Right renal cortex interstitium (tissue), 3 donors: ENCODE measurements around the gene DDAH2. TPM values are rescaled to one million over a fixed set of nuclear protein-coding genes. Genes with fewer than 3 reads are reported as not detected.
"Not testable (repeated sequence)": the region's sequence is repeated elsewhere in the genome, so short reads cannot be mapped to it uniquely, and the experiment has no call there.

Source experiments
- DNase-seq, 3 donors: peaks; one replicate each; pipeline ENCODE4 v3.0.0-alpha.2; 2013; ENCODE audit warnings: low read depth in 3 of 3, low spot score in 2 of 3
- polyA plus RNA-seq, 3 donors: library from polyadenylated mRNA; unstranded; fragments of 120-200 nt; gene quantifications; one replicate each; pipeline ENCODE4 v1.2.1, GENCODE V29; 2013; ENCODE audit not compliant: insufficient read length in 3 of 3

Gene DDAH2
- polyA plus RNA-seq, 3 donors, result 157 to 166 (median 162) TPM

- no peak for DNase-seq
These were observed 13.8 kb downstream of the DDAH2 start, which contains the start of gene LY6G6D for GRCh38 chr6:31715022-31715958. TSS of gene LY6G6D (plus strand) at chr6:31715348. CDS start at chr6:31715356, 8 bp downstream.

DNA sequence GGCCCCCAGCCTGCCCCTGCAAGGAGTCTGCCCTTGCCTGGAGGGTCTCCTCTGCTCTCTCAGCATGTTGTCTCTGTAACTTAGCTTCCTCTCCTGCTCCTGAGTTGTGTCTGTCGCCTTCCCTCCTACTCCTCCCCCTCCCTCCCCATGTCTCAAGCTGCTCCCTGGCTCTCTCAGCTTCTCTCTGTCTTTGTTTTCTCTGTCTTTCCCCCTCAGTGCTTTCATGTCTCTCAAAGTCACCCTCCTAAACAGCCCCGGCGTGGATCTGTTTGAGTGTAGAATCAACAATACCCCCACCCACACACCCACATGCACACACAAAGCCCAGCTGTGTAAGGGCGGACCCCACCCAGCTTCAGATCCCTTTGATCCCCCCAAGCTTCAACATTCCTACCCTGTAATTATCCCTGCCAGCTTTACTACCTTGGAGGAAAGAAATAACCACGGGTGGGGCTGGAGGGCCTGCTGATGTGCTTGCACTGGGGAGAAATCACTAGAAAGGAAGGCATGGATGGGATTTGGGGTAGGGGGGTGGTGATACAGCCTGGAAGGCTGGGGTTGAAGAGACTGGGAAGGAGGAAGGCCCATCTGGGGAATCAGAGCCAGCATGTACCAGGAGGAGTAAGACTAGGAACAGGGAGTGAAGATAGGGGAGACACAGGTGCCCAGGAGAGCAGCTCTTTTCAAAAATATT lies 15.0 kb downstream of the DDAH2 start:
- DNase-seq, result peak in 1 of 3 donors; percentile 32

DNA sequence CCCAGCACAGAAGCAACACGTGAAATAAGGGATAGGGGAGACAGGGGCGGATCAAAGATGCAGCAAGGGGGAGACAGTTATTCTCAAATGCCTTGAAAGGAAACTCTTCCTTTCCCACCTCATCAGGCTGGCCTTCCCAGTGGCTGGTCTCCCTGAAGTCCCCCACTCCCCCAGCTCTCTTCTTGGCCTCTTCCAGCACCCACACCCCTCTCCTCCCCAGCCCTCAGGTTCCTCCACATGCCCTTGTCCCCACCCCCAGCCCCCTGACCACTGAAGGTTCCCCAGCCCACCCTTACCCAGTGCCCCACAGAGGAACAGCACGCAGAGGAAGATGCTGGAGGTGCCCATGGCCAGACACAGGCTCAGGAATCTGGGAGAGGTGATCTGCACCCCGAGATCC lies 15.6 kb downstream of the DDAH2 start:
- no peak for DNase-seq

- DNase-seq, result no peak
These were observed 16.8 kb downstream of the DDAH2 start for GRCh38 chr6:31712296-31712695.

DNA sequence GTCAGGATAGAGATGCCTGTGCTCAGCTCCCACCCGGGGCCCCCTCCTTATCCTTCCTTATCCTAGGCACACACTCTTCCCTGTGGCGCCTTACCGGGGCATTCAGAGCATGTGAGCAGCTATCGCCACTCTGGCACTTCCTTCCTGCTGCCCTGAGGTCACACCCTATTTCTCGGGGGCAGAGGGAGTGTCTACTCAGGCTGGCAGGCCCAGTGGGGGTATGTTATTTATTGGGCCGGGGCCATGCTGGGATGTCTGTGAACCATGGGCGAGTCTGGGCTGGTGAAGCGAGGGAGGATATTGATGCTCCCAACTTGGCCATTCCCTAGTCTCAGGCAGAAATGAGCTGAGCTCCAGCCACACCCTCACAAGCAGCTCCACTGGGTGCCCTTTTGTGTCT lies 17.9 kb downstream of the DDAH2 start:
- no peak for DNase-seq

- DNase-seq, result no peak
These were observed 18.4 kb downstream of the DDAH2 start for GRCh38 chr6:31710523-31711219.

- not testable (repeated sequence) for DNase-seq
These were observed 19.9 kb downstream of the DDAH2 start for GRCh38 chr6:31709157-31709556.

DNA sequence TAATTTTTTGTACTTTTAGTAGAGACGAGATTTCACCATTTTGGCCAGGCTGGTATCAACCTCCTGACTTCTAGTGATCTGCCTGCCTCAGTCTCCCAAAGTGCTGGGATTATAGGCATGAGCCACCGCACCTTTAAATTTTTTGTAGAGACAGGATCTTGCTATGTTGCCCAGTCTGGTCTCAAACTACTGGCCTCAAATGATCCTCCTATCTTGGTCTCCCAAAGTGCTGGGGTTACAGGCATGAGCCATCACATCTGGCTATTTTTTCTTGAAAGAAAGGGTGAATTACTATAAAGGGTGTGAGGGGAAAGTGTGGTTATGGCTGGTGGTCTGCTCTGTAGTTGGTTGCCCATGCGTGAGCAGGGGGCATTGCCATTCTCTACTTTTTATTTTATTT lies 20.9 kb downstream of the DDAH2 start:
- no peak for DNase-seq

DNA sequence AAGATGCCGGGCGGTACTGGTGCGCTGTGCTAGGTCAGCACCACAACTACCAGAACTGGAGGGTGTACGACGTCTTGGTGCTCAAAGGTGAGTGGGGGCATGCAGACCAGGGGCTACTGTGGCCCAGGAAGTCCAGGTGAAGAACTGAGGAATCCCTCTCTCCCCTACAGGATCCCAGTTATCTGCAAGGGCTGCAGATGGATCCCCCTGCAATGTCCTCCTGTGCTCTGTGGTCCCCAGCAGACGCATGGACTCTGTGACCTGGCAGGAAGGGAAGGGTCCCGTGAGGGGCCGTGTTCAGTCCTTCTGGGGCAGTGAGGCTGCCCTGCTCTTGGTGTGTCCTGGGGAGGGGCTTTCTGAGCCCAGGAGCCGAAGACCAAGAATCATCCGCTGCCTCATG lies 21.4 kb downstream of the DDAH2 start:
- no peak for DNase-seq

DNA sequence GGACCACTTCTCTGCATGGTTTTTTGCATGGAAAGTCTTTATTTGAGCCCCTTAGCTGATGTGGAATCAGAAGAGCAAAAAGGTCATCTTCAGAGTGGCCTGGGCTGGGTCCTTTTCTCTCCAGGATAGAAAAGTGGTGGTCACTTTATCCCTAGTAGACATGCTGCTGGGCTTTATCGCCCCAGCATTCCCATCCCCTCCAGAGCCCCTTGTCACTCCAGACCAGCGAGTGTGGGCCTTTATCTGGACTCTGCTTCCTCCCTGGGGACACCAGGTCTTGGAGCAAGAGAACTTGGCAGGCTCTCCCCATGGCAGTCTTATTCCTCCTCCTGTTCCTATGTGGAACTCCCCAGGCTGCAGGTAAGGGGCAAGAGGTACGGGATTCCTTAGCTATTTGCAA lies 22.5 kb downstream of the DDAH2 start, which contains the start of gene LY6G6F:
Gene LY6G6F, plus strand, starts transcription at position 268 of the 400 bp plus-strand sequence. Its CDS starts 41 bp downstream, at position 309.
- no peak for DNase-seq

DNA sequence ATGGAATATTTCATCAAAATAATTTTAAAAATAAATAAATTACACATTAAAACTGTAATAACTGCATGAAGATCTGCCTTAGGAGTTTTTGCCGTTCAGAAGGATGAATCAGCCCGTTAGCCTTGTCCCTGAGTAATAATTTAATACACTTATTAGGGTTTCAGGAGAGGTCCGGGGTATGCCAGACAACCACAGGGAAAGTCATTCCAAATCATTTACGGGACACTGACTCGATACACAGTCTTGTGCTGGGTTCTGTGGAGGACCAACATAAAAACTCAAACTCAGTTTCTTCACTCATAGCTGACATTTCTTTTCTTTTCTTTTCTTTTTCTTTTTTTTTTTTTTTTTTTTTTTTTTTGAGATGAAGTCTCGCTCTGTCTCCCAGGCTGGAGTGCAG lies 23.2 kb downstream of the DDAH2 start:
- no peak for DNase-seq

DNA sequence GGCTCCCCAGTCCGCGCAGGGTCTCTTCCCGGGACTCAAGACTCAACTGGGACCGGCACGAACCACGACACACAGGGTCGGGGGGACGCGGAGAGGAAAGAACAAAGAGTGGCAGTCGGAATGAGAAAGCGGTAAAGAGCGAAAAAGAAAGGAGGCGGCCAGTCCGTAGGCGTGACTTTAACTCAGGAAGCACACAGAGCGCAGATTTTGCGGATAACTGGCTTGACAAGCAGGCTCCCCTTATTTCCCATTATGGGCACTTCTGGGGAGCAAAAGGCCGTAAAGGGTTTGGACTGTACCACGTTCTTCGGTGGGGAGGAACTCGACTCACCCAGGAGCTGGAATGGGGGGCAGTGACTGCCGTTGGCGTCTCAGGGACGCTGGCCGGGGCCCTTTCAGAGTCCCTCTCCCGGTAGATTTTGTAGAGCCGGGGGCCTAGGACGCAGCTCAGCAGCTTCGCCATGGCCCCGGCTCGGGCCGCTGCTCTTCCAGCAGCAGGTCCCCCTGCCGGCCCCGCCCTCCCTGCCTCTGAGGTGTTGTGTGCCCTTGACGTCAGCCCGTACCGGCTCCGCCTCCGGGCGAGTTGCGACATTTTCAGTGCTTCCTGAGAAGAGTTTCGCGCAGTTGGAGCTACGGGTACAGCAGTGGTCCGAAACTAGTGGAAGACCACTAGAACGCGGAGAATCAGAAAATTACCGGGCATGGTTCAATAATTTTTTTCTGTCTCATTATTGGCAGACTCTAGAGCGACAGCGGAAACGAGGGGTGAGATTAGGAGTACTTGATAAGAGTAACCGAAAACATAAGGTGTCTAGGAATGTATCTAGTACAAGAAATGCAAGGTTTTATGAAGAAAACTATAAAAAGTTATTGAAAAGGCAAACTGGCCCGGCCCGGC lies 26.0 kb downstream of the DDAH2 start, which contains the start of gene ABHD16A:
Gene ABHD16A, minus strand, starts transcription at position 506 of the 898 bp plus-strand sequence. Its CDS starts 43 bp downstream, at position 463.
- peak; percentile 94 to 98 (median 97) for DNase-seq

- no peak for DNase-seq
These were observed 26.7 kb downstream of the DDAH2 start for GRCh38 chr6:31702405-31702818.

- no peak for DNase-seq
These were observed 27.3 kb downstream of the DDAH2 start for GRCh38 chr6:31701666-31702404.

DNA sequence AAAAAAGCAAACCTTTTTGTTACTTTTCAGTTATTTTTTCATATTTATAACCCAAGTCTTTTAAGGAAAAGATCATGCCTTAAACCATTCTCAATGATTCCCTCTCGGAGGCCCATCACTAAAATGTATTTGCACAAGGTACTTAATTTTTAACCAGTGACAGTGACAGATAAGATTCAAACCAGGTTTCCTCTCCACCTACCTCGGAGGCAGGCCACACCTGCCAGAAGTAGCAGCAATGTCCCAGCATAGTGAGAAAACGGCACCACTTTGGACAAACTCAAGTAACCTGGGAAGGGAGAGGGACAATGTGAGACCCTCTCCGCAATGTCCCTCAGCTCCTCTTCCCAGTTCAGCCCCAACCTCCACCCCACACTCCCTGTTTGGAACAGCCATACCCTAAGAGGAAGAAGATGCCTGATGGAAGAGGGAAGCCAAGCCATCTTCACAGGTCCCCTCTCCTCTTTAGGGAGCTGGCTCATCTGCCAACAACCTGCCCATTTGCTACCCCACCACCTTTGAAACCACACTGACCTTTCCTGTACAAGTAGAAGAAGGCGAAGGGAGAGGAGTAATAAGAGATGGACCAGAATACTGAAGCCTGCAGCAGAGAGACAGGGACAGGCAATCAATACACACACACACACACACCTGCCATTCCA lies 28.2 kb downstream of the DDAH2 start:
- no peak for DNase-seq

DNA sequence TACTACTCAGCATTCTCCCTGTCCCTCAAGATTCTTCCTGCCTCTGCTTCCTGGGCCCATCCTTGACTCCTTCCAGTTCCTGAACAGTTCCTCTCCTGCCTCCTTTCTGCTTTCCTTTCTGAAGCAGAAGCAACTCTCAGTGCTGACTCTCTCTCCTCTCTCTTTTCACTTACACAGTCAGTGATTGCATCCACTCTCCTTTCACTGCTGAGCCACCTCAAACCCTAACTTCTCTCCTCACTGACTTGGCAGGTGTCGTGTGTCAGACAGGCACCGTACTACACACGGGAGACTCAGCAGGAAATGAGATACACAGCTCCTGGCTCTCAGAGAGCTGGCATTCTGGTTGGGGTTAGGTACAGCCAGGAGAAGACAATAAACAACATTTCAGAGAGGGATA lies 31.5 kb downstream of the DDAH2 start:
- DNase-seq, result no peak

GRCh38 chr6:31693535-31693934 lies 35.6 kb downstream of the DDAH2 start:
- no peak for DNase-seq

DNA sequence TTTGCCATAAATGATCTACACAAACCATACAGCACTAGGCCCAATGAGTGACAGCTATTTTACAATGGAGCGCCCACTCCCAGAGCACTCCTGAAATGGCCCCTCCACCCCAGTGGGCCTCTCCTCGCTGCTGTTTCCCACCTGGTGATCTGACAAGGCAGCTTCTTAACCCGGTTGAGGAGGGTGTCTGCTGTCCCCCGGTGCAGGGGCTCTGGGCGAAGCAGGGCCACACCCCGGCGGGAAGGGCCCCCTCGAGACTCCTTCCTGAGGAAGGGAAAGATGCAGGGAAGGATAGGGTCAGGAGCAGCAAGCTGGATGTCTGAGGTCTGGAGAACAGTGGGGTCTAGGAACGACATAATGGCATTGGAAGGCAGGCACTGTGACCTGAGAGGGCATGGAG lies 36.2 kb downstream of the DDAH2 start:
- no peak for DNase-seq

DNA sequence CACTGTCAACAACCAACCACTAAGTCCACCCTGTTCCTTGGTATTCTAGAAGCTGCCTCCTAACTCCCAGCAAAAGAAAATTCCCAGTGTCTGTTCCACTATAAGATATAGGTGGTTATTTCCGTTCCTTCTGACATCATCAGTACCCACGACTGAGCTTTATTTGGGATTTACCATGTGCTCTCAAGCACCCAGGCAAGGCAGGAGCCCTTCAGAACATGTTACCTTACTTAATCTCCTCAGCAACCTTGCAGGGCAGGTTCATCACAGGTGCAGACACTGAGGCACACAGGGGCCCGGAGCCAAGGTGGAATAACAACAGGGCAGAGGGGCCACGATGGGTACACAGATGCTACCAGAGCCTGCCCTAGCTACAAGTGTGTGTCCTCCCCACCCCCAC lies 36.7 kb downstream of the DDAH2 start:
- no peak for DNase-seq
